HepG2 (cell line): ENCODE data around the gene HSPA13. TPM values are rescaled to one million over a fixed set of nuclear protein-coding genes. Genes with fewer than 3 reads are reported as not detected.

ENCODE experiments used
- CCAR2 ChIP-seq: fragments of 200-400 bp; formaldehyde crosslinking; optimal IDR thresholded peaks from 2 replicates; pipeline ENCODE3; 2018; ENCODE audit warnings: low read depth, mild to moderate bottlenecking, low read length, moderate library complexity
- DNMT1 ChIP-seq: sonication (generic); formaldehyde crosslinking; IDR thresholded peaks from 2 replicates; pipeline ENCODE4 v1.5.1; 2020; ENCODE audit warnings: mild to moderate bottlenecking, missing genetic modification reagents
- JARID2 ChIP-seq: sonication (generic); formaldehyde crosslinking; IDR thresholded peaks from 2 replicates; pipeline ENCODE4 v1.8.1; 2023; ENCODE audit warnings: missing genetic modification reagents, inconsistent platforms; ENCODE audit not compliant: insufficient replicate concordance
- JUND ChIP-seq: sonication (generic); formaldehyde crosslinking; IDR thresholded peaks from 2 replicates; pipeline ENCODE4 v1.8.0; 2022; ENCODE audit warnings: mild to moderate bottlenecking, missing genetic modification reagents
- MAFF ChIP-seq: IDR thresholded peaks from 2 replicates; pipeline ENCODE4 v1.6.1; 2011; ENCODE audit warnings: low read depth, low read length, improper control_type of control experiment
- NFE2L2 ChIP-seq: fragments of 150-350 bp; IDR thresholded peaks from 2 replicates; pipeline ENCODE4 v1.6.1; 2014; ENCODE audit warnings: low read length
- NR2F6 ChIP-seq, 2 experiments: IDR thresholded peaks; 2 replicates each; pipeline ENCODE4 v1.6.1; 2016; ENCODE audit warnings: antibody characterized with exemption in 1 of 2, mild to moderate bottlenecking in 1 of 2
- POGZ ChIP-seq: sonication (generic); formaldehyde crosslinking; IDR thresholded peaks from 2 replicates; pipeline ENCODE4 v1.4.0; 2020; ENCODE audit warnings: mild to moderate bottlenecking, missing genetic modification reagents
- RBFOX2 ChIP-seq: fragments of 200-400 bp; formaldehyde crosslinking; IDR thresholded peaks from 2 replicates; pipeline ENCODE4 v1.6.1; 2017; ENCODE audit warnings: low read depth, mild to moderate bottlenecking, low read length
- RBM39 ChIP-seq: fragments of 200-400 bp; formaldehyde crosslinking; IDR thresholded peaks from one replicate; pipeline ENCODE4 v1.6.1; 2018; ENCODE audit warnings: antibody characterized with exemption, mild to moderate bottlenecking, low read depth, low read length; ENCODE audit not compliant: poor library complexity, severe bottlenecking
- SP5 ChIP-seq: IDR thresholded peaks from 2 replicates; pipeline ENCODE4 v1.6.1; 2016; ENCODE audit warnings: low read depth, borderline replicate concordance
- TMF1 ChIP-seq: sonication (generic); formaldehyde crosslinking; IDR thresholded peaks from 2 replicates; pipeline ENCODE4 v1.8.1; 2022; ENCODE audit warnings: low read depth, missing genetic modification reagents
- ZBTB8A ChIP-seq: sonication (generic); formaldehyde crosslinking; IDR thresholded peaks from 2 replicates; pipeline ENCODE4 v1.4.0; 2020; ENCODE audit warnings: mild to moderate bottlenecking, low read depth, missing genetic modification reagents, borderline replicate concordance
- ZKSCAN8 ChIP-seq: IDR thresholded peaks from 2 replicates; pipeline ENCODE4 v1.6.1; 2016; ENCODE audit warnings: borderline replicate concordance, missing genetic modification reagents, missing compliant biosample characterization
- ZNF746 ChIP-seq: sonication (generic); formaldehyde crosslinking; IDR thresholded peaks from 2 replicates; pipeline ENCODE4 v1.8.0; 2022; ENCODE audit warnings: mild to moderate bottlenecking, missing genetic modification reagents
- ZNF761 ChIP-seq: sonication (generic); formaldehyde crosslinking; conservative IDR thresholded peaks from 2 replicates; pipeline ENCODE4 v1.4.0; 2020; ENCODE audit warnings: mild to moderate bottlenecking, missing genetic modification reagents
- ZNF780A ChIP-seq: sonication (generic); formaldehyde crosslinking; IDR thresholded peaks from 2 replicates; pipeline ENCODE4 v1.8.0; 2022; ENCODE audit warnings: mild to moderate bottlenecking, missing genetic modification reagents, moderate library complexity
- polyA plus RNA-seq, 8 experiments: library from polyadenylated mRNA; depleted of rRNA in 3 of 8; stranded (reverse) in 7 of 8; unstranded in 1 of 8; fragments of >200 nt; fragmentation: Illumina TruSeq in 4 of 8; extraction: Trizol in 4 of 8; gene quantifications; 2 replicates each; pipeline versions ENCODE4 v1.2.1 to v1.2.3, GENCODE V29; 2011 to 2016; ENCODE audit warnings: low read depth in 4 of 8, missing spikeins in 1 of 8, mixed read lengths in 1 of 8; ENCODE audit not compliant: insufficient read depth in 1 of 8
- total RNA-seq, 5 experiments: library from RNA; depleted of rRNA; stranded (reverse); fragments of >200 nt; fragmentation: Illumina TruSeq; extraction: Trizol; gene quantifications; 2 replicates each; pipeline ENCODE4 v1.2.3, GENCODE V29; 2016; ENCODE audit warnings: low read depth in 1 of 5
- TF ChIP-seq, protein P1 (sequence below): sonication (generic); formaldehyde crosslinking; IDR thresholded peaks from 2 replicates; pipeline ENCODE4 v1.4.0; 2020; ENCODE audit warnings: missing genetic modification reagents
- TF ChIP-seq, protein P2 (sequence below): sonication (generic); formaldehyde crosslinking; IDR thresholded peaks from 2 replicates; pipeline ENCODE4 v1.5.1; 2020; ENCODE audit warnings: mild to moderate bottlenecking, missing genetic modification reagents
- TF ChIP-seq, protein P3 (sequence below): sonication (generic); formaldehyde crosslinking; IDR thresholded peaks from 2 replicates; pipeline ENCODE4 v1.8.0; 2022; ENCODE audit warnings: mild to moderate bottlenecking, missing genetic modification reagents, moderate library complexity
- TF ChIP-seq, protein P4 (sequence below): IDR thresholded peaks from 2 replicates; pipeline ENCODE4 v1.6.1; 2018; ENCODE audit warnings: missing genetic modification reagents

Gene HSPA13
- total and polyA plus RNA-seq, 2 of the 13 experiments (the other 11 are each of a cell fraction or from before 2014, with no cell fraction given) = 21.2 to 28.4 TPM

DNA sequence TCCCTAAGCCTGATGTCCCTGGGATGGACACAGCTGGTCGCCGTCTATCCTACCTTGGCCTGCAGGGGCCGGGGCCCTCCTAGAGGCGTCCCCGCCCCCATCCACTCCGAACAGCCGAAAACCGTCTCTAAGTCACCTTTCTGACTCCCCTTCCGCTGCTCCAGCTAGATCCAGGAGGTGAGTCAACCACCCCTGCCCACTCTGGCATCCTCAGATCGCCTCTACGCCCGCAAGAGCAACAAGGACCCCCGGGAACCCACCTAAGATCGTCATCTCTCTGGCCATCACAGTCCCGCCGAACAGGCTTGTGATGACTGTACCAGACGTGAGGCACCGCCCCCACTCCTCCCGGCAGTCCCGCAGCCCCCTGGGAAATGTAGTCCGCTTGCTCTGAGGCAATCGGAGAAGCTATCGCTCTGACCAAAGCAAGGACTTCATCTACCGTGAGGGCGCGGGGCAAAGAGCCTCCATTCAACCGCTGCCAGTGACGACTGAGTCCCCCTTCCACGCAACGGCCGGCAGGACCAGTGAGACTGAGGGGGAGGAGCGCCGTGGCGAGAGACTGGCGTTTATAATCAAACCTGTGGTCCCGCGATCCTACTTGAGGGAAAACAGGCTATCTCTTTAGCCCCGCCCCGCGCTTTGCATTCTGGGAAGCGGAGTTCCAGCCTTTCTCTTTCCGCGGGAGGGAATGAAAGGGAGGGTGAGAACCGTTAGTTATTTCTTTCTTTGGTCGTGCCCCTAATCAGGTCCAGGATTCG is at the start of gene HSPA13 (continued):
- TF ChIP-seq, protein P1, sequence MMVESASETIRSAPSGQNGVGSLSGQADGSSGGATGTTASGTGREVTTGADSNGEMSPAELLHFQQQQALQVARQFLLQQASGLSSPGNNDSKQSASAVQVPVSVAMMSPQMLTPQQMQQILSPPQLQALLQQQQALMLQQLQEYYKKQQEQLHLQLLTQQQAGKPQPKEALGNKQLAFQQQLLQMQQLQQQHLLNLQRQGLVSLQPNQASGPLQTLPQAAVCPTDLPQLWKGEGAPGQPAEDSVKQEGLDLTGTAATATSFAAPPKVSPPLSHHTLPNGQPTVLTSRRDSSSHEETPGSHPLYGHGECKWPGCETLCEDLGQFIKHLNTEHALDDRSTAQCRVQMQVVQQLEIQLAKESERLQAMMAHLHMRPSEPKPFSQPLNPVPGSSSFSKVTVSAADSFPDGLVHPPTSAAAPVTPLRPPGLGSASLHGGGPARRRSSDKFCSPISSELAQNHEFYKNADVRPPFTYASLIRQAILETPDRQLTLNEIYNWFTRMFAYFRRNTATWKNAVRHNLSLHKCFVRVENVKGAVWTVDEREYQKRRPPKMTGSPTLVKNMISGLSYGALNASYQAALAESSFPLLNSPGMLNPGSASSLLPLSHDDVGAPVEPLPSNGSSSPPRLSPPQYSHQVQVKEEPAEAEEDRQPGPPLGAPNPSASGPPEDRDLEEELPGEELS = no peak
- TF ChIP-seq ZNF746 (CRISPR knock-in tag) (no peak), ZKSCAN8 (CRISPR knock-in tag) (no peak), JUND (CRISPR knock-in tag) (0 out of 2 replicates have a peak, but pooled peaks have one; percentile 40), DNMT1 (CRISPR knock-in tag) (no peak), ZBTB8A (CRISPR knock-in tag) (no peak), POGZ (peak; percentile 57; the same call in 1 of the 2 replicates), MAFF (no peak), TMF1 (CRISPR knock-in tag) (no peak), RBFOX2 (no peak; the same call in 1 of the 2 replicates), NFE2L2 (no peak), SP5 (CRISPR knock-in tag) (peak; percentile 71; the same call in 1 of the 2 replicates), ZNF780A (no peak), CCAR2 (no peak), NR2F6 (IDR thresholded peaks at IDR 0.05) (no peak), NR2F6 (CRISPR knock-in tag; IDR thresholded peaks at IDR 0.05) (no peak), JARID2 (CRISPR knock-in tag) (no peak), RBM39 (no peak), ZNF761 (CRISPR knock-in tag) (no peak)
- TF ChIP-seq, protein P2, sequence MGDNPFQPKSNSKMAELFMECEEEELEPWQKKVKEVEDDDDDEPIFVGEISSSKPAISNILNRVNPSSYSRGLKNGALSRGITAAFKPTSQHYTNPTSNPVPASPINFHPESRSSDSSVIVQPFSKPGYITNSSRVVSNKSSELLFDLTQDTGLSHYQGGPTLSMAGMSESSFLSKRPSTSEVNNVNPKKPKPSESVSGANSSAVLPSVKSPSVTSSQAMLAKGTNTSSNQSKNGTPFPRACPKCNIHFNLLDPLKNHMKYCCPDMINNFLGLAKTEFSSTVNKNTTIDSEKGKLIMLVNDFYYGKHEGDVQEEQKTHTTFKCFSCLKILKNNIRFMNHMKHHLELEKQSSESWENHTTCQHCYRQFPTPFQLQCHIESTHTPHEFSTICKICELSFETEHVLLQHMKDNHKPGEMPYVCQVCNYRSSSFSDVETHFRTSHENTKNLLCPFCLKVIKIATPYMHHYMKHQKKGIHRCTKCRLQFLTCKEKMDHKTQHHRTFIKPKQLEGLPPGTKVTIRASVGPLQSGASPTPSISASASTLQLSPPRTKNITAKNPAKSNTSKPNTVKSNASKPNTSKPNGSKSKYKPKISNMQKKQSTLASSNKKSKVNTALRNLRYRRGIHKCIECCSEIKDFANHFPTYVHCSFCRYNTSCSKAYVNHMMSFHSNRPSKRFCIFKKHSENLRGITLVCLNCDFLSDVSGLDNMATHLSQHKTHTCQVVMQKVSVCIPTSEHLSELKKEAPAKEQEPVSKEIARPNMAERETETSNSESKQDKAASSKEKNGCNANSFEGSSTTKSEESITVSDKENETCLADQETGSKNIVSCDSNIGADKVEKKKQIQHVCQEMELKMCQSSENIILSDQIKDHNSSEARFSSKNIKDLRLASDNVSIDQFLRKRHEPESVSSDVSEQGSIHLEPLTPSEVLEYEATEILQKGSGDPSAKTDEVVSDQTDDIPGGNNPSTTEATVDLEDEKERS = no peak
- TF ChIP-seq, protein P3, sequence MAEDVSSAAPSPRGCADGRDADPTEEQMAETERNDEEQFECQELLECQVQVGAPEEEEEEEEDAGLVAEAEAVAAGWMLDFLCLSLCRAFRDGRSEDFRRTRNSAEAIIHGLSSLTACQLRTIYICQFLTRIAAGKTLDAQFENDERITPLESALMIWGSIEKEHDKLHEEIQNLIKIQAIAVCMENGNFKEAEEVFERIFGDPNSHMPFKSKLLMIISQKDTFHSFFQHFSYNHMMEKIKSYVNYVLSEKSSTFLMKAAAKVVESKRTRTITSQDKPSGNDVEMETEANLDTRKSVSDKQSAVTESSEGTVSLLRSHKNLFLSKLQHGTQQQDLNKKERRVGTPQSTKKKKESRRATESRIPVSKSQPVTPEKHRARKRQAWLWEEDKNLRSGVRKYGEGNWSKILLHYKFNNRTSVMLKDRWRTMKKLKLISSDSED (CRISPR knock-in tag) = no peak
- TF ChIP-seq, protein P4, sequence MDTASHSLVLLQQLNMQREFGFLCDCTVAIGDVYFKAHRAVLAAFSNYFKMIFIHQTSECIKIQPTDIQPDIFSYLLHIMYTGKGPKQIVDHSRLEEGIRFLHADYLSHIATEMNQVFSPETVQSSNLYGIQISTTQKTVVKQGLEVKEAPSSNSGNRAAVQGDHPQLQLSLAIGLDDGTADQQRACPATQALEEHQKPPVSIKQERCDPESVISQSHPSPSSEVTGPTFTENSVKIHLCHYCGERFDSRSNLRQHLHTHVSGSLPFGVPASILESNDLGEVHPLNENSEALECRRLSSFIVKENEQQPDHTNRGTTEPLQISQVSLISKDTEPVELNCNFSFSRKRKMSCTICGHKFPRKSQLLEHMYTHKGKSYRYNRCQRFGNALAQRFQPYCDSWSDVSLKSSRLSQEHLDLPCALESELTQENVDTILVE (CRISPR knock-in tag) = no peak
